ENCODE data around the gene TGIF1. TPM values are rescaled to one million over a fixed set of nuclear protein-coding genes. Genes with fewer than 3 reads are reported as not detected.

TGIF1 gene
- total RNA-seq, 1 experiment from 2014 or later = 129 TPM

- H3K27me3 Mint-ChIP-seq (ENCODE audit: unreplicated experiment) = no peaks in the 10 kb centered on the region
- H3K9me3 Mint-ChIP-seq (ENCODE audit: low read depth, unreplicated experiment) = no peaks in the 10 kb centered on the region
- H3K4me3 Mint-ChIP-seq (ENCODE audit: low read depth, unreplicated experiment) = no peak overlapping the region
- TF ChIP-seq CTCF (IDR thresholded peaks at IDR 0.05; ENCODE audit: unreplicated experiment) = no peak
- H3K4me1 Mint-ChIP-seq (ENCODE audit: low read depth, unreplicated experiment) = peaks cover 8% of the 10 kb centered on the region
- peaks cover 35% of the 10 kb centered on the region for H3K36me3 Mint-ChIP-seq (ENCODE audit: insufficient read depth, unreplicated experiment)
- H3K27ac Mint-ChIP-seq (ENCODE audit: unreplicated experiment) = peak overlapping the region; percentile 52
- no peak for DNase-seq
- intact Hi-C loops (cut with micrococcal nuclease; ENCODE audit: unreplicated experiment) = no loop called here
- CTCF ChIA-PET = interaction anchor here (0.6 to 1.5 kb wide), 3 partner anchors 128 to 200 kb away, joined by 3 to 4 read pairs (median 3); no protein-coding TSS in a partner anchor
- BruUV-seq (replicated peaks) = no TSS peak
These were observed 16.1 kb downstream of the TGIF1 start for GRCh38 chr18:3466045-3466444.

GRCh38 chr18:3466872-3467271 is 16.9 kb downstream of the TGIF1 start:
- BruUV-seq (replicated peaks) = no TSS peak
- TF ChIP-seq CTCF (IDR thresholded peaks at IDR 0.05; ENCODE audit: unreplicated experiment) = no peak
- no peak overlapping the region for H3K4me3 Mint-ChIP-seq (ENCODE audit: low read depth, unreplicated experiment)
- H3K27me3 Mint-ChIP-seq (ENCODE audit: unreplicated experiment) = no peaks in the 10 kb centered on the region
- CTCF ChIA-PET = interaction anchor here (0.6 to 1.5 kb wide), 4 partner anchors 127 to 898 kb away, joined by 3 to 4 read pairs (median 3); no protein-coding TSS in a partner anchor
- no peak for DNase-seq
- intact Hi-C loops (cut with micrococcal nuclease; ENCODE audit: unreplicated experiment) = no loop called here
- H3K4me1 Mint-ChIP-seq (ENCODE audit: low read depth, unreplicated experiment) = peaks cover 6% of the 10 kb centered on the region
- H3K9me3 Mint-ChIP-seq (ENCODE audit: low read depth, unreplicated experiment) = no peaks in the 10 kb centered on the region
- no peak overlapping the region for H3K27ac Mint-ChIP-seq (ENCODE audit: unreplicated experiment)
- H3K36me3 Mint-ChIP-seq (ENCODE audit: insufficient read depth, unreplicated experiment) = peaks cover 27% of the 10 kb centered on the region

GRCh38 chr18:3468066-3468705 is 18.2 kb downstream of the TGIF1 start:
- no peak overlapping the region for H3K27ac Mint-ChIP-seq (ENCODE audit: unreplicated experiment)
- no peak for DNase-seq
- CTCF ChIA-PET = interaction anchor here (1.1 kb wide), 1 partner anchor 9 kb away, joined by 3 read pairs; no protein-coding TSS in a partner anchor
- no peak overlapping the region for H3K4me3 Mint-ChIP-seq (ENCODE audit: low read depth, unreplicated experiment)
- no peaks in the 10 kb centered on the region for H3K9me3 Mint-ChIP-seq (ENCODE audit: low read depth, unreplicated experiment)
- TF ChIP-seq CTCF (IDR thresholded peaks at IDR 0.05; ENCODE audit: unreplicated experiment) = no peak
- H3K36me3 Mint-ChIP-seq (ENCODE audit: insufficient read depth, unreplicated experiment) = peaks cover 14% of the 10 kb centered on the region
- no peaks in the 10 kb centered on the region for H3K27me3 Mint-ChIP-seq (ENCODE audit: unreplicated experiment)
- no TSS peak for BruUV-seq (replicated peaks)
- H3K4me1 Mint-ChIP-seq (ENCODE audit: low read depth, unreplicated experiment) = no peaks in the 10 kb centered on the region
- intact Hi-C loops (cut with micrococcal nuclease; ENCODE audit: unreplicated experiment) = no loop called here

- H3K27me3 Mint-ChIP-seq (ENCODE audit: unreplicated experiment) = no peaks in the 10 kb centered on the region
- peaks cover 11% of the 10 kb centered on the region for H3K36me3 Mint-ChIP-seq (ENCODE audit: insufficient read depth, unreplicated experiment)
- H3K27ac Mint-ChIP-seq (ENCODE audit: unreplicated experiment) = no peak overlapping the region
- DNase-seq = no peak
- intact Hi-C loops (cut with micrococcal nuclease; ENCODE audit: unreplicated experiment) = no loop called here
- no peak for TF ChIP-seq CTCF (IDR thresholded peaks at IDR 0.05; ENCODE audit: unreplicated experiment)
- no peaks in the 10 kb centered on the region for H3K4me1 Mint-ChIP-seq (ENCODE audit: low read depth, unreplicated experiment)
- CTCF ChIA-PET = interaction anchor here (1.1 kb wide), 1 partner anchor 10 kb away, joined by 3 read pairs; no protein-coding TSS in a partner anchor
- H3K4me3 Mint-ChIP-seq (ENCODE audit: low read depth, unreplicated experiment) = no peak overlapping the region
- no TSS peak for BruUV-seq (replicated peaks)
- H3K9me3 Mint-ChIP-seq (ENCODE audit: low read depth, unreplicated experiment) = no peaks in the 10 kb centered on the region
These were observed 18.9 kb downstream of the TGIF1 start for GRCh38 chr18:3468833-3469232.

Data from Calu3 (cell line).